HL-60 (cell line): ENCODE results near the gene ADGRG1.

Source experiments
- GABPA ChIP-seq: IDR thresholded peaks from 2 replicates; pipeline ENCODE4 v1.6.1; 2012; ENCODE audit warnings: low read depth
- SPI1 ChIP-seq: IDR thresholded peaks from 2 replicates; pipeline ENCODE4 v1.6.1; 2012; ENCODE audit warnings: low read depth, mild to moderate bottlenecking, borderline replicate concordance

- TF ChIP-seq SPI1 (no peak), GABPA (no peak)
These were observed 50.6 kb downstream of the ADGRG1 start for GRCh38 chr16:57679016-57679415.
